NCI-H774 (cell line): Measurements from ENCODE around the gene ZNF763.
"Not testable (repeated sequence)": the region's sequence is repeated elsewhere in the genome, so short reads cannot be mapped to it uniquely, and the experiment has no call there.

ENCODE experiments used
- DNase-seq: peaks from one replicate; lab custom pipeline; 2025; lab: John Stamatoyannopoulos, UW

ZNF763 gene

GRCh38 chr19:11964858-11965645 lies at the start of gene ZNF763:
Gene ZNF763 (plus strand): TSS chr19:11965040. CDS start chr19:11965209, 169 bp downstream.
- peak; percentile 14 for DNase-seq

- DNase-seq, result no peak
Observed at GRCh38 chr19:11921852-11922495, 42.9 kb upstream of the ZNF763 start.

GRCh38 chr19:11924886-11925650 lies 39.8 kb upstream of the ZNF763 start, which contains the start of gene ZNF700:
Gene ZNF700 (plus strand): TSS chr19:11925107. CDS start chr19:11925211, 104 bp downstream.
- DNase-seq, result peak; percentile 90

- DNase-seq, result not testable (repeated sequence)
Observed at GRCh38 chr19:11925651-11926187, 39.1 kb upstream of the ZNF763 start.

- no peak for DNase-seq
Observed at GRCh38 chr19:11927227-11927626, 37.6 kb upstream of the ZNF763 start.

GRCh38 chr19:11931051-11931450 lies 33.8 kb upstream of the ZNF763 start:
- DNase-seq, result no peak

- no peak for DNase-seq
Observed at GRCh38 chr19:11931513-11931912, 33.3 kb upstream of the ZNF763 start.

- DNase-seq, result not testable (repeated sequence)
Observed at GRCh38 chr19:11935829-11936228, 29.0 kb upstream of the ZNF763 start.

- not testable (repeated sequence) for DNase-seq
Observed at GRCh38 chr19:11938383-11938782, 26.5 kb upstream of the ZNF763 start.

- not testable (repeated sequence) for DNase-seq
Observed at GRCh38 chr19:11941361-11941887, 23.4 kb upstream of the ZNF763 start.

GRCh38 chr19:11942008-11942842 lies 22.6 kb upstream of the ZNF763 start:
- DNase-seq, result no peak

- DNase-seq, result no peak
Observed at GRCh38 chr19:11942843-11943108, 22.1 kb upstream of the ZNF763 start.

- no peak for DNase-seq
Observed at GRCh38 chr19:11944656-11945055, 20.2 kb upstream of the ZNF763 start.

- DNase-seq, result no peak
Observed at GRCh38 chr19:11948646-11949045, 16.2 kb upstream of the ZNF763 start.

GRCh38 chr19:11949201-11949600 lies 15.6 kb upstream of the ZNF763 start:
- no peak for DNase-seq

- DNase-seq, result not testable (repeated sequence)
Observed at GRCh38 chr19:11949614-11950080, 15.2 kb upstream of the ZNF763 start.

- DNase-seq, result no peak
Observed at GRCh38 chr19:11950312-11950711, 14.5 kb upstream of the ZNF763 start.

- DNase-seq, result peak; percentile 34
Observed at GRCh38 chr19:11963566-11964355, 1.1 kb upstream of the ZNF763 start.

- no peak for DNase-seq
Observed at GRCh38 chr19:11964496-11964857, 363 bp upstream of the ZNF763 start.

- DNase-seq, result no peak
Observed at GRCh38 chr19:11970174-11970573, 5.3 kb downstream of the ZNF763 start.
